GM18498 (cell line): ENCODE results near the gene VAPA.

Experiments
- ATAC-seq: cut with Tn5 transposase; IDR thresholded peaks from one replicate; pipeline ENCODE4 v1.9.1; 2021; ENCODE audit warnings: mild to moderate bottlenecking, moderate library complexity; ENCODE audit not compliant: unreplicated experiment

The VAPA gene

DNA sequence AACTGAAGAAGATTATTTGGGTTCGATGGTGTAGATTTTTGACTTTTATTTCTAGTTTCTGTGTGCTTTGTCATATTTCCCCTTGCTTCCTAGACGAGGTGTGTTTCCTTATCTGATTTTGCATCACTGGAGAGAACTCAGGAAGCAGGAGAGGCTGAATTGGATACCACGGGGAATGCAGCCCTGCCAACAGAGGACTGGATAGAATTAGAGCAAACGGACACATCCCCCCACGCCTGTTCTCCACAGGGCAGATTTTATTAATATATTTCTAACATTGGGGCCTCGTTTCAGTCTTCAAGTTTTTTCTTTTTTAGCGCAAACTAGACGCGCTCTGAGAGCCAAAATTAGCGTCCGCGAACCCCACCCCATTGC, 678 bp upstream of the VAPA start:
- no peak for ATAC-seq

DNA sequence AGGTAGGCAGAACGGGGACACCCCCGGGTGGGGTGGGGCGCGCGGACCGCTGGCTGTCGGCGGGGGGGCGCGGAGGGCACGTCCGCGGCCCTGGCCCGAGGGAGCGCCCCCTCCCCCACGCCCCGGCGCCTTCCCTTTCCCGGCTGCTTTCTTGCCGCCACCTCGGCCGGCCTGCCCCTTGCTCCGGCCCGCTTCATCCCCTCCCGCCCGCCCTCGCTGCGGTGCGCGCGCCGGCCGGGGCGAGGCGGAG, 443 bp downstream of the VAPA start:
- no peak for ATAC-seq

DNA sequence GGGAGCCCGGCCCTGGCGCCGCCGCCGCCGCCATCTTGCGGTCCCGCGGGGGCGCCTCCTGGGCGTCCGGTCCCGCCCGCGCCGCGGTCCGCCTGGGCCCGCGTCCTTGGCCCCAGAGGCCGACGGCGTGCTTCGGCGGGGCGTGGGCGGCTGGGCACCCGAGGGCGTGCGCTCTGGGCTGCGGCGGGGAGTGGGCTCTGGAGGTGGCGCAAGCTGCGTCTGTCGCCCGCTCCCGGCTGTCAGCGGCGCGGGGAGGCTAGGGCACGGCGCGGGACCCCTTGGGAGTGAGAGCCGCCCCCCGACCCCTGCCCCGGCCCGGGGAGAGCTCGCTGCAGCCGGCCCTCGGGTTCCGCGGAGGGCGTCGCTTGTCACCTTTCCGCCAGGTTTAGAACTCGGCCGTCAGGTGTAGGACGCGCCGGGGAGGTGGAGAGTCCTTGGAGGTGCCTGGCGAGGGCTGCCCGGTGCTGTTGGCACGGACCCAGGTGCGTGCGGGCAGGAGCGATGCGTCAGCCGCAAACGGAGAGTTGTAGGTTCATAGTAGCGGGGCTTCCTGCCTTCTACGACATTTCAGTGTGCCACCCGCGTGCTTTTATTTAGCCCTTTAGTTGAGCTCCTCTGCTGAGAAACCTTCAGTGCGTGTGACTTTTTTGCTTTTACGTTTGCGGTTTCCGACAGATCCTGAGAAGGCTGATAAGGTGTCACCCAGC, 921 bp downstream of the VAPA start:
- ATAC-seq = peak; percentile 39

- no peak for ATAC-seq
Observed at GRCh38 chr18:9915291-9916076, 1.7 kb downstream of the VAPA start.

DNA sequence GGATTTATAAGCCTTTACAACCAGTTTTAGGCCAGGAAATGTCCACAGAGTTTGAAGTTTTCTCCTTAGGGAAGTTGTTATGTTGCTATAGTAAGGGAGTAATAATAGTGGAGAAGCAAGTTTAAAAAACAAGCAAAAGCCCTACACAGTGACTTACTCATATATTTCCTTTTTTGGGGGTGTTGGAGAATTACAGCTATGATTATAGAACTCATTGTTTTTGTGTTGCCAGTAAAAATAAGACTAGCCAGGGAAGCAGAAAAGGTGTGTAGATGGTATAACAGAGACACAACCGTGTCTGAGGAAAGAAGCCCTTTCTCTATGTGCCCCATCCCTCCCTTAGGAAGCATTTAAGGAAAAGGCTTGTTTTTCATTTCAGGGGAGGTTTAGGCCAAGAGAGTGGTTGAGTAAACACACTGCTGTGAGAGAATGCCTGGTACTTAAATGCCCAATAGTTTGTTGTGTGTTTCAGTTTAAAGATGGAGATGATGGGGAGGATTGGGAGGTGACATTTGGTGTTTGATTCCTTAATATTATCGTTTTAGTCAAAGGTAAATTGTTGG, 2.3 kb downstream of the VAPA start:
- no peak for ATAC-seq

- no peak for ATAC-seq
Observed at GRCh38 chr18:9916808-9917207, 3.0 kb downstream of the VAPA start.

DNA sequence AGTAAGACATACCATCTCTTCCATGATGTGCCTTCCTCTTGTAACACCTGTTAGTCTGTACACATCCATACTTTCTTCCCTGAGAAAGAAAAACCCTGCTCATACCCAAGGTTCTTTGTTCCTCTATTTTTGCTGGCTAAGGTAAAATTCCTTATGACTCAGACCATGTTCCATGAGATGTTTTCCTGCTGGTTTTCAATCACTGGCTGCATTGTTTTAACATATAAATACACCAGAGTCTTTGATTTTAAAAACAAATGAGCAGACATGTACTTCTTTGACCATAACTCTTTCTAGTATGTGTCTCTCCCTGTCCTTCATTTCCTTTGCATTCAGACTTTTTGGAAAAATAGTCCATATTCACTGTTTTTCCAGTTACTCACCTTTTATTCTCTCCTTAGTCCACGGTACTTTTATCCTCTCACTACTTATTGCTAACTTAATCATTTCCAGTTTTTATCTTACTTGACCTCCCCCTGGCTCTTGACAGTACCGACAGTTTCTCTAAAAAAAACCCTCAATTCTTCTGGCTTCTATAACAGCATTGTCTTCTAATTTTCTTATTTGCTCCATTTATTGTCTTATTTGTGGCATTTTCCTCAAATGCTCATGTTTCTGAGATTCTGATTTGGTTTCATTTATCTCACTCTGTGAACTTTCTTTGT, 4.3 kb downstream of the VAPA start:
- no peak for ATAC-seq

DNA sequence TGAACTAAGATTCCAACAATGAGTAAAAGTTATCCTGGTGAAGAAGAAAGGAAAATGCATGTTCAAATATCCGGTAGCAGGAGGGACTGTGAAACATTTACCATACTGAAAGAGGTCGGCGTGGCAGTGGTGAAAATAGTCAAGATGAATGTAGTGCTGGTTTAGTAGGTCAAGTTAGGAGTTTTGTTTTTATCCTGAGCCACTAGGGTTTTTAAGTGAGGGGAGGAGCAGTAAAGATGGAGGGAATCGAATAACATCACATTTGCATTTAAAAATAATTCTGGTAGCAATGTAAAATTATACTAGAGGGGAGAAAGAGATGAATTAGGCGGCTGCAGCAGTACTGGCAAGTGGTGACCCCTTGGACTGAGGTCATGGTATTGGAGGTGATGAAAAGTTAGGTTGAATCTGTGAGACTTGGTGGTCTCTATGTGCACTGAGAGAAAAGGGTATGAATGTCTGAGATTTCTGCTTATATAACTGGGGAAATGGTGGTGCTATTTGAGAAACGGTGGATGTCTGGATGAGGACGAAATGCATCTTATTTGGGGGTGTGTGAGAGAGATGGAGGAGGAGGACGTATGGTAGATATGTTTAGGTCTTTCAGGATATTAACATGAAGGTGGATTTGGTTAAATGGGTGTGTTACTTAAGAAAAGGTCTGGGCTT, 5.9 kb downstream of the VAPA start:
- ATAC-seq = no peak

DNA sequence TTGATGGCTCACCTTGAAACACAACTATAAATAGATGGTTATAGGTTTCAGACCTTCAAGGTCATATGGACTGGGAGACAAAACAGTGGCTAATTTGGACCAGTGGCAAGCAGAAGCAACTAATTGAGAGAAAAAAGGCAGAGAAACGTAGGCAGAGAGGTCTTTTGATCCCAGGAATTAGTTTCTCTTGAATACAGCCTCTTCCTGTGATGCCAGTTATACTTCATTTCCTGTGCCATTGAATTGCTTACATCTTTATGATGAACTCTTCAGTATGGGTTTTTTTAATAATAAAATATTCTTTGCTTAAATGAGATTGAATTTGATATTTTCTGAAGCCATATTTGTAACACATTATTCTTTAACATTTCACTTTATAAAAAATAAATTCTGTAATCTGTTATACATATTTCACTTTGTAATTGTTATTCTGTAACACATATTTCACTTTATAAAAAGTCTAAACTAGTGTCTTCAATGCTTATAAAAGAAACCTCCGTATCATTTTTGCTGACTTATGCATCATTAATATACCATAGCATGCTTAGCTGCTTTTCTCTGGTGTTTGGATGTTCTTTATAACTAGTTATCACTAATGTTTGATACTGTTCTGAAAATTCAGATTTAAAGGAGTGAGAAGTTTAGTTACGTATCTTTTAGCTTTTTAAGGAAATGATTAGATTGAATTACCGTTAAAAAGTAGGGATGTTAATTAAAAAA, 8.9 kb downstream of the VAPA start:
- ATAC-seq = no peak

DNA sequence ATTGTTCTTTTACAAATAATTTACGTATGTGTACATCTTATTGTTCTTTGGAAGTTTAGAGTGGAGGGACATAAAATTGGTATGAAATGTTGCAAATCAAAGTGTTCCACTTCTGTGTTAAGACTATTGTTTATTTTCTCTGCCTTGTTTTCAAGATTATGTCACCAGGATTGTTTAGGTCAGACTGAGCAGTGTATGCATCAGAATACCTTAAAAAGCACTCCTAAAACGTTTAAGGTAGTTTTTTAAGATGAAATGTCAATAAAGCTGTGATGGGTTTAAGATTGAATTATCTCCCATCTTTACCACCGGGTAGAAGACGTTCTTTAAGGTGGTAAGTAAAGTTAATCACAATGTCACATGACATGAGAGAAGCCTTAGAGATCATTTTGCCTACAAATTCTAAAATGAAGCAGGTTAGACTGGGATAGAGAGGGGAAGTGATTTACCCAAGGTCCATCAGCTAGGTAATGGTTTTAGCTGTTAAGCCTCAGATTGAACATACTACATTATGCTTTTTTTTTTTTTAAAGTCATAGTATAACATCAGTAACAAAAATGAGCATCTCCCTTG, 10.6 kb downstream of the VAPA start:
- ATAC-seq = no peak

DNA sequence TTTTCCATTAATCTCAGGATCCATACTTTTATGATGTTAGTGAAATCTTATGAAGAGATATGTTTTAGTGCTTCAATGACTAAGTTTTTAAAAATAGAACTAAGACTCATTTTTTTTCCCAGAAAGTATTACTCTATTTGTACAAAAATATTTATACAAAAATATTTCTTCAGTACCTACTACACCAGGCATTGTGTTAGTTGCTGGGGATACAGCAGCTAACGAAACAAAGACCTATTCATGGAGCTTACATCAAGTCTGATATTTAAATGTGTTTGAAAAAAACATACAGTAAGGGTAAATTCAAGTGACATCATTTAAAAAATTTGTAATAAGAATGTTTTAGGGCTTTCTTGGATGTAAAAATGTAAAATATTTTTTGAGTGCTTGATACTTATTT, 11.6 kb downstream of the VAPA start:
- ATAC-seq = no peak

DNA sequence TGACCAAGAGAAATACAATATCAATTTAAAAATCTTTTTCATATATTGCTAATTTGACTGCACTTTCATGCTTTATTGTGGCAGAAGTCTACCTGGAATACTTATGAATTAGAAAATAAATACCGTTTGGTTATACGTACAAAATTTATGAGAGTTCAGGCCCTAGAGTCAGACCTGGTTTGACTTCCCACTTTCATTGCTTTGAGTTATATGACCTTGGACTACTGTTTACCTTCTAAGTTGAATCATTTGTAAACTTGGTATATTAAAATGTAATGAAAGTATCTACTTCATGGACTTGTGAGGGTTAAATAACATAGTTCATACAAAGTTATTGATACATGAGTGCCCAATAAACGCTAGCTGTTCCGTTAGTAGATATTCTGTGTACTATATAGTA, 12.0 kb downstream of the VAPA start:
- ATAC-seq = no peak

- ATAC-seq = no peak
Observed at GRCh38 chr18:9926223-9926894, 12.5 kb downstream of the VAPA start.

GRCh38 chr18:9926977-9927376, 13.2 kb downstream of the VAPA start:
- no peak for ATAC-seq

GRCh38 chr18:9927392-9928063, 13.7 kb downstream of the VAPA start:
- ATAC-seq = no peak

- no peak for ATAC-seq
Observed at GRCh38 chr18:9928646-9929259, 14.9 kb downstream of the VAPA start.

- no peak for ATAC-seq
Observed at GRCh38 chr18:9930299-9930884, 16.6 kb downstream of the VAPA start.

DNA sequence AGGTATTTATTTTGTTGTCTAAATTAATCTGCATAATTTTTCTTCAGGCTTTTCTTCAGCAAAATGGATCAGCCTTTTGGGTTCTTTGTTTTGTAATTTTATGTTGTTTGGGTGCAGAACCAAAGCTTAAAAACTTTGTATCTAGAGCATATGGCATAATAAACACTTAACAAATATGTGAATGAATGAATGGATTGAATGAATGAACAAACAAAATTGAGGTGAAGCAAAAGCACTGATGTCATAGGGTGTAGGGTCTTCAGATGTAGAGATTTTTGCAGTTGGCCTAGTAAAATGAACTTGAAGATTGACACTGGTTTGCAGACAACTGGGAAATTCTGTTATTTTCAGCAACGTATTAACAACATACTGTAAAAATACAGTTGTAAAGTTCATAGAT, 17.3 kb downstream of the VAPA start:
- no peak for ATAC-seq

GRCh38 chr18:9931678-9932077, 17.9 kb downstream of the VAPA start:
- ATAC-seq = no peak
